Measurements from ENCODE around the gene RPRD2.

Gene RPRD2

GRCh38 chr1:150508982-150509381 lies 145.0 kb downstream of the RPRD2 start:
- intact Hi-C loops (cut with DNase I): no loop called here
- DNase-seq: peak in 1 of 10 donors; percentile 24

GRCh38 chr1:150511551-150511950 lies 147.6 kb downstream of the RPRD2 start:
- intact Hi-C loops (cut with DNase I): no loop called here
- DNase-seq: no peak

- intact Hi-C loops (cut with DNase I): no loop called here
- no peak for DNase-seq
Observed at GRCh38 chr1:150511985-150512660, 148.2 kb downstream of the RPRD2 start.

DNA sequence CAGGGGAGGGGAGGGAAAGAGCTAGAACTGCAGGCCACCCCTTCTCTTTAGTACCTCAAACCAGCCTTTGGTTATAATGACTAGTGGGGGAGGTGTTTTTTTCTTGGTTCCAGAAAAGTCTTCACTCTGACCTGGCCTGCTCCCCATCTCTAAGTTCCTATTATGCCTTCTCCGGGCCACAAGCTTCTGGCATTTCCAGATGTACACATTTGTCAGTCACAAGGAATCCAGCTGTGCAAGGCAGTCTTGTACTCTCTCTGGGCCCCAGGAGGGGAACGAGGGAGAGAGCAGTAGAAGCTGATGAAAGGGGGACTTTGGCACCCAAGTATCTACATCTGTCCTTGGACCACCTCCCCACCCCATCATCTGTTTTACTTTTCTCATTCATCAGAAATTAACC lies 148.9 kb downstream of the RPRD2 start:
- DNase-seq: no peak
- intact Hi-C loops (cut with DNase I): no loop called here

- intact Hi-C loops (cut with DNase I): no loop called here
- peak in 1 of 10 donors; percentile 40 for DNase-seq
Observed at GRCh38 chr1:150513351-150513791, 149.4 kb downstream of the RPRD2 start.

- peak in 1 of 10 donors; percentile 56 for DNase-seq
- intact Hi-C loops (cut with DNase I): no loop called here
Observed at GRCh38 chr1:150514260-150514659, 150.3 kb downstream of the RPRD2 start.

DNA sequence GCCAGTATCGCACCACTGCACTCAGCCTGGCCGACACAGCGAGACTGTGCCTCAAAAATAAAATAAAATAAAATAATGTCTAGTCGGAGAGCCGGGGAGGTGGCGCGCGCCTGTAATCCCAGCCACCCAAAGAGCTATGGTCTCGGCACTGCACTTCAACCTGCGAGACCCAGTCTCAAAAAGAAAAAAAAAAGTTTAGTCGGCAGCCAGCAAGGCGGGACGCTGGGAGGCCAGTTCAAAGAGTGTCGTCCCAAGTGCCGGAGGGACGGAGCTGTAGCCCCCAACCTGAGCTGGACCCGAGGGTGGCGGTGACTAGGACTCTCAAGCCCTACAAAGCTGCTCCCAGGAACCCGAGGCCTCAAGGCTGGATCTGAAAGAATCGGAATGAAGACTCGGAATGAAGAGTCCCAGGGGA lies 151.0 kb downstream of the RPRD2 start:
- DNase-seq: no peak
- intact Hi-C loops (cut with DNase I): loop anchor here (1.0 kb wide), 1 partner anchor 28 kb away; the partner anchor contains the start of gene TARS2

GRCh38 chr1:150515328-150516049 lies 151.5 kb downstream of the RPRD2 start, which contains the start of gene FALEC:
Gene FALEC (plus strand): TSS chr1:150515752.
- intact Hi-C loops (cut with DNase I): loop anchor here (1.0 kb wide), 1 partner anchor 28 kb away; the partner anchor contains the start of gene TARS2
- DNase-seq: peak; percentile 94 to 100 (median 96)

DNA sequence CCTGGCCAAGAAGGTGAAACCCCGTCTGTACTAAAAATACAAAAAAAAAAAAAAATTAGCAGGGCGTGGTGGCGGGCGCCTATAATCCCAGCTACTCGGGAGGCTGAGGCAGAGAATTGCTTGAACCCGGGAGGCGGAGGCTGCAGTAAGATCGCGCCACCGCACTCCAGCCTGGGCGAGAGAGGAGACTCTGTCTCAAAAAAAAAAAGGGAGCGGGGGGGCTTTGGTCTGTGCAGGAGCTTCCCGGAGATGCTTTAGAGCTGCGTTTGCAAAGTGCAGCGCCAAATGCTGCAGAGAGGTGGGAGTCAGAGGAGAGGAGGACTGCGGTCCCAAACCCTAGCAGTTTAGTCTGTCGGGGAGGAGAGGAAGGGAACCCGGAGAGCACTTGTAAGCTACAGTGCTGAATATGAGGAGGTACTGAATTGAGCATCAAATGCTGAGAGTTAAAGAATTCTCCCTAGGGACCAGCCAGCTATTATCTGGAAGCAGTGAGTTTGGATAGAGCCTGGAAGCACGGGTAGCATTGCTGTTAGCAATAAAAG lies 152.2 kb downstream of the RPRD2 start:
- intact Hi-C loops (cut with DNase I): no loop called here
- DNase-seq: peak in 6 of 10 donors; percentile 20 to 88 (median 32)

DNA sequence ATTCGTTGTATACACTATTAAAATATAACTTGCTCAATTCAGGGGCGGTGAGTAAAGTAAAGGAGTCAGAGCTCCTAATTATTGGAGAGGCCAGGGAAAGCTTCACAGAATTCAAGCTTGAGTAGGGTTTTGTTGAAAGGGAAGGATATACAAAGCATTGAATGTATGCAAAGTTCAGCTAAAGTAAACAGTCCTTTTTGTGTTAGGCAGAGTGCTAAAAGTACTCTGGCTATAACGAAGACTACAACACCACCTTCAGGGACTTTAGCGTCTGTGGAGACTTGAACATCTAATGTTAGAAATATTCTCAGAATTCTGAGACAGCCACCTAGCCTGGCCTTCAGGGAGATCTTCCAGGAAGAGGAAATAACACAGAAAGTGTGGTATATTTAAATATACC lies 152.7 kb downstream of the RPRD2 start:
- intact Hi-C loops (cut with DNase I): no loop called here
- DNase-seq: peak in 1 of 10 donors; percentile 12

GRCh38 chr1:150521196-150521968 lies 157.4 kb downstream of the RPRD2 start:
- intact Hi-C loops (cut with DNase I): no loop called here

GRCh38 chr1:150525348-150525747 lies 161.4 kb downstream of the RPRD2 start:
- intact Hi-C loops (cut with DNase I): no loop called here
- DNase-seq: peak in 2 of 10 donors; percentile 12 to 46

More at GRCh38 chr1:150521196-150521968, 157.4 kb downstream of the RPRD2 start:
- no peak for DNase-seq

Data from posterior cingulate gyrus (tissue), 11 donors.